ENCODE measurements around the gene METTL9.
"Not testable (repeated sequence)": the region's sequence is repeated elsewhere in the genome, so short reads cannot be mapped to it uniquely, and the experiment has no call there.

The METTL9 gene

DNA sequence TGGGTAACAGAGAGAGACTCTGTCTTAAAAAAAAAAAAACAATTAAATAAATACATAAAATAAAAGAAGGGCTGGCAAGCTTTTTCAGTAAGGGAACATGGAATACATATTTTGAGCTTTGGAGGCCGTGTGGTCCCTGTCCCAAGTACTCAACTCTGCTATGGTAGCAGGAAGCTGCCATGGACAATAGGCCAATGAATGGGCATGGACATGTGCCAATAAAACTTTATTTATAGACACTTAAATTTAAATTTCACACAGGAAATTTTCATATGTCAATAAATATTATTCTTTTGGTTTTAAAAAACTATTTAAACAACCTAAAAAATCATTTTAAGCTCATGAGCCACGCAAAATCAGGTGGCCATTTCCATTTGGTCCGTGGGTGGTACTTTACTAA, 68.2 kb downstream of the METTL9 start:
- no peak for DNase-seq

DNA sequence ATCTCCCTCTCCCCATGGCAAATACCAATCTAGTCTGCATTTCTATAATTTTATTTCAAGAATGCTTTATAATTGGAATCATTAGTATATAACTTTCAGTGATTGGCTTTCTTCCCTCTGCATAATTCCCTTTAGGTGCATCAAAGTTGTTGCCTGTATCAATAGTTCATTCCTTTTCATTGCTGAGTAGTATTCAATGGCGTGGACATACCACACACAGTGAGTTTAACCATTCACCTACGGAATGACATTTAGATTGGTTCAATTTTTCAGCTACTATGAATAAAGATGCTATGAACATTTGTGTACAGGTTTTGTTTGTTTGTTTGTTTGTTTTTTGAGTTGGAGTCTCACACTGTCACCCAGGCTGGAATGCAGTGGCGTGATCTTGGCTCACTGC, 74.1 kb downstream of the METTL9 start:
- no peak for DNase-seq

DNA sequence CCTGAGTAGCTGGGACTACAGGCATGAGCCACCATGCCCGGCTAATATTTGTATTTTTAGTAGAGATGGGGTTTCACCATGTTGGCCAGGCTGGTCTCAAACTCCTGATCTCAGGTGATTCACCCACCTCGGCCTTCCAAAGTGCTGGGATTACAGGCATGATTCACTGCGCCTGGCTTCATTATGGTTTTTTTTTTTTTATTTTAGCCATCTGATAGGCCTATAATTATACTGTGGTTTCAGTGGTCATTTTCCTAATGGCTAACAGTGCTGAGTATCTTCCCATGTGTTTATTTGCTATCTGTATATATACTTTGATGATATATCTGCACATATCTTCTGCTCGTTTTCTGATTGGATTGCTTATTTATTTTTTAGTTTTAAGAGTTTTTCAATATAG, 75.1 kb downstream of the METTL9 start:
- DNase-seq, result not testable (repeated sequence)

DNA sequence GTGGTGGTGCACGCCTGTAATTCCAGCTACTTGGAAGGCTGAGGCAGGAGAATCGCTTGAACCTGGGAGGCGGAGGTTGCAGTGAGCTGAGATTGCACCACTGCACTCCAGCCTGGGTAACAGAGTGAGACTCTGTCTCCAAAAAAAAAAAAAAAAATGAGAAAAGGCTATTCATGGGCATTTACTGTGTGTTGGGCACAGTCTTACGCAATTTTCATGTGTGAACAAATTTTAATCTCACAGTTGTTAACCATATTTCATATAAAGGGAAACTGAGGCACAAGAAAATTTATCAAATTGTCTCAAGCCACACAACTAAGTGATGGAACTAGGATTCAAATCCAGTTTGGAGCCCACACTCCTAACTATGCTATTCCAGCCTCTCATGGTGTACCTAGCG, 81.3 kb downstream of the METTL9 start:
- not testable (repeated sequence) for DNase-seq

DNA sequence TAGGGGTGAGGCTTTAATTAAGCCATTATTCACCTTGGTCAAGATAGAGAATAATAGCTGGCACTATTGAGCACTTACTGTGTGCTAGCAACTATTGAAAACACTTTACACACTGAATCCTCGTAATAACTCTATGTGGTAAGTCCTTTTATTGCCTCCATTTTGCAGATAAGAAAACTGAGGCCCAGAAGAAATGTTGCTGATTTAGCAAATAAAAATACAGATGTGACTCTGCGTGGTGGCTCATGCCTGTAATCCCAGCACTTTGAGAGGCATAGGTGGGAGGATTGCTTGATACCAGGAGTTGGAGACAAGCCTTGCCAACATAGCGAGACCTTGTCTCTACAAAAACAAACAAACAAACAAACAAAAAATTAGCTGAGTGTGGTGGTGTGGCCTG, 83.8 kb downstream of the METTL9 start:
- DNase-seq, result no peak

DNA sequence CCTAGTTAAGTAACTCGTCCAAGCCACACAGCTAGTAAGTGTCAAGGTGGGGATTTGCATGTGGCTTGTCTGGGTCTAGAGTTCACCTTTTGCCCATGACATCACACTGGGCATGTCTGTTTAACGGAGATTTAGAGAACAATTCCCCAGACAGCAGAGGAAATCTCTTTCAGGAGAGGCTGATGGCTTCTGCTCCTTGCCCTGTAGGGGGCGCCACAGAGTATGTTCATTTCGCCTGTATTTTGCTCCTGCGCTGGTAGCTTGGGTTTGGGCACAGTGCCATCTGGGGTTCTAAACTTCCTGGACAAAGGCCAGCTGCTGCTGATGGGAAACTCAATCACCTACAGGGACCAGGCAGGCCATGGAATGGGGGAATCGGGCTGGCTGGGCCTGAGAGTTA, 84.8 kb downstream of the METTL9 start:
- no peak for DNase-seq

DNA sequence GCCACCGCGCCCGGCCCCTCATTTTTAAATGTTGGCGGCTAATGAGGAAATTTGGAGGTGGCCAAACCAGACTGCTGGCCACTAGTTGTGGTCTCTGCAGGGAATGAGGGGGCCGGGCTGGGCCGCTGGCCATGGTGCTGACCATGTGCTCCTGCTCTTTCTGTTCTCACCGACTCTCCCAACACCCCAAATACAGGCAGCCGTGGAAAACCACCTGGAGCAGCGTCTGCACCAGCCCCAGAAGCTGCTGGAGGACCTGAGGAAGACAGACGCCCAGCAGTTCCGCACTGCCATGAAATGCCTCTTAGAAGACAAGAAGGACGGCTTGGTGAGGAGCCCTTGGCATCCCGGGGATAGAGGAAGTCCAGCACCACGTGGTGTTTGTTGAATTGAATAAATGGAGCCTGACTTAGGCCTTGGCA, 85.7 kb downstream of the METTL9 start:
- DNase-seq, result no peak

DNA sequence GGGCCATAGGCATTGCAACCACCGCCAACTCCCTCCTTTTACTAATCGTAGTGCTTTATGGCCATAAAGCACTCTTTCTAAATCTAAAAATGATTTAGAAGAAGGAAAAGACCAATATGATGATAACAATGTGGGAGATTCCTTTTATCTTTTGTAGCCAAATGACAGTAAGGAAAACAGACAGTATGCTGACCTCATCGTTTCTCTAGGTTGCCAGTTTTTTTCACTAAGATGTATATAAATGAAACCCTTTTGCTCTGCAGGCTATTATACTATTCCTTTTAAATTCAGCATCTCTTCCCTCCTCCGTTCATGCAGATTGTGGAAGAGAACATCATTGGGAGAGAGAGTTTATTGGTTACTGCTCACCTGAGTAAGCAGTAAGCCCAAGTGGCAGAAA, 89.7 kb downstream of the METTL9 start:
- DNase-seq, result no peak

DNA sequence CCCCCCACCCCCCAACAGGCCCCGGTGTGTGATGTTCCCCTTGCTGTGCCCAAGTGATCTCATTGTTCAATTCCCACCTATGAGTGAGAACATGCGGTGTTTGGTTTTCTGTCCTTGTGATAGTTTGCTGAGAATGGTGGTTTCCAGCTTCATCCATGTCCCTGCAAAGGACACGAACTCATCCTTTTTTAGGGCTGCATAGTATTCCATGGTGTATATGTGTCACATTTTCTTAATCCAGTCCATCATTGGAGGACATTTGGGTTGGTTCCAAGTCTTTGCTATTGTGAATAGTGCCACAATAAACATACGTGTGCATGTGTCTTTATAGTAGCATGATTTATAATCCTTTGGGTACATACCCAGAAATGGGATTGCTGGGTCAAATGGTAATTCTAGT, 91.6 kb downstream of the METTL9 start:
- DNase-seq, result not testable (repeated sequence)

DNA sequence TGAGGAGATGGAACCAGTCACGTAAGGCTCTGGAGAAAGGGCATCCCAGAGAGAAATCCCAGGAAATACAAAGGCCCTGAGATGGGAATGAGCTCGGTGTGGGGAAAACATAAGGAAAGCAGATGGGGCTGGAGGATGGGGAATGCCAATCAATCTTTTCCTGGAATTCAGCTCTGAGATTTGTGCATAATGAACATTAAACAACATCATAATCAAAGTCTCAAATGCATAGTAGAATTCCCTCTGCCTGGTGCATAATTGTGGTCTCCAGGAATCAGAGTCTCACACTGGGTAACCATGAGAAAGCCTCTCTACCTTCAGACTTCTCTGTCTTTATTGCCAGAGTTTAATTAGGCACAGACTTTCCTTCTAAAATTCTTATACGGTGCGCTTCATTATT, 95.2 kb downstream of the METTL9 start:
- DNase-seq, result no peak

DNA sequence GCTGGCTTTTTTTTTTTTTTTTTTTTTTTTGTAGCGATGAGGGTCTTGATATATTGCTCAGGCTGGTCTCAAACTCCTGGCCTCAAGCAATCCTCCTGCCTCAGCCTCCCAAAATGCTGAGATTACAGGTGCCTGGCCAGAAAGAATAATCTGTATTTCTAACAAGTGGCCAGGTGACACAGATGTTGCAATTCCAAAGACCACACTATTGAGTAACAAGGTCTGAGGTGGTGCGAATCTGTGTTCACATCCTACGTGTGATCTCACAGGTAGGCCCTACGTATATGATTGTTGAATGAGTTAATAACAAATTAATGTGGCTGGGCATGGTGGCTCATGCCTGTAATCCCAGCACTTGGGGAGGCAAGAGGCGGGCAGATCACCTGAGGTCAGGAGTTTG, 97.7 kb downstream of the METTL9 start:
- DNase-seq, result no peak

DNA sequence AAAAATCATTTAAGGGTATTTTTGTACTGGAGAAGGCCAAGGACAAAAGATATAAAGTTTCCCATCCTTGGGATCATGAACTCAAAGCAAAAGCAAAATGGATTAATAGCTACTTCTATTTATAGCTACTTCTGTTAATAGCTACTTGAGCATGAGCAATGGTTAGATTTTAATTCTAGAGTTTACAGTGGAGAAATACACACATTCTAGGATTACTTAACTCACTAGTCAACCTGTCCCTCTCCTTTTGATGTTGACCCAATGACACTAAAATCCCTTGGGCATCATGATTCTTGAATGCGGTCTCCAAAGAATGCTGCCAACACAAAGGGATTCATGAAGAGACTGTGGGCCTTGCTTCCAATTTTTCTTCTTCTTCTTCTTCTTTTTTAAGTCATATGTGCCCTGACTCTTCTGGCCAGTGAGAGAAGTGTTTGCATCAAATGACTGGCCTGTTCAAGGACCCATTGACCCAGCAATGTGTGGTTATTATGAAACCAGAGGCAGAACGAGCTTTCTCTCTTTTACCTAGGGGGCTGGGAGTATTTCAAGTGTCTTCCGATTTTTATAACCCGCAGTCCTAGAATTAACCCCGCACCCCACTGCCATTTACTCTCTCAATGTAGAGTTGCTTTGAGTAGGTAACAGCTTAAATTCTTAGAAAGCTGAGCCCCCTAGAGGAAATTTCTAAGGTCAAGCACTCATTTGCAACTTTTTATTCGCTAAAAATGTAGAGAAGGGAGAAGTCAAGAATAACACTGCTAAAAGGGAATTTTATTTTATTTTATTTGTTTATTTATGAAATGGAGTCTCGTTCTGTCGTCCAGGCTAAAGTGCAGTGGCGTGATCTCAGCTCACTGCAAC, 99.0 kb downstream of the METTL9 start:
- DNase-seq, result no peak

DNA sequence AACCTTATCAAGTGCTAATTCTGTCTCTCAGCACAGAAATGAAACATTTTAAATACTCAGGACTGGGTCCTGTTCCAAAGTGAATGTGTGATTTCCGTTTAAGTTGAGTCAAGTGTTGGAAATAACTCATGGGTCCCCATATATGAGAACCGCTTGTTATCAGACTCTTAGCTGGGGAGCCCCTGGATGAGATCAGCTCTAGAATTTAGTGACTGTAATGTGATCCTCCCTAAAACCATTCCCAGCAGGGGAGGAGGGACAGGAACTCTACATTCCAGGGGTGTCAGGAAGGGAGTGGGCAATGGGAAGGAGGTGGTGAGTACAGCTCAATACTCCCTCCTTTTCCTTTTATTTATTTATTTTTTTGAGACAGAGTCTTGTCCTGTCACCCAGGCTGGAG, 101.9 kb downstream of the METTL9 start:
- DNase-seq, result no peak

DNA sequence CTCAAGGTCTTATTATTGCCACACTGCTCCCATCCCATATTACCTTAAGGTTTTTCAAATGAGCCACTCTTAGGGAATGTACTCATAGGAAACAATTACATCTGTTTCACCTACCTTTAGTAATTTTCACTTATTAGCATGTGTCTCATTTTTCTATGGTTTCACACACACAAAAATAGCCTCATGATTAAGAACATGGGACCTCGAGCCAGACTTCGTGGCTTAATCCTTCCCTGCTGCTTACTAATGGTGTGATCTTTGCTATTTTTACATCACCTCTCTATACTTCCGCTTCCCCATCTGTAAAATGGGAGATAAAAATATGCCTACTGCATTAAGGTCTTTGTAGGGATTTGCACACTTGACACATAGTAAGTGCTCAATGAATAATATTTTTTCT, 102.9 kb downstream of the METTL9 start:
- DNase-seq, result no peak

DNA sequence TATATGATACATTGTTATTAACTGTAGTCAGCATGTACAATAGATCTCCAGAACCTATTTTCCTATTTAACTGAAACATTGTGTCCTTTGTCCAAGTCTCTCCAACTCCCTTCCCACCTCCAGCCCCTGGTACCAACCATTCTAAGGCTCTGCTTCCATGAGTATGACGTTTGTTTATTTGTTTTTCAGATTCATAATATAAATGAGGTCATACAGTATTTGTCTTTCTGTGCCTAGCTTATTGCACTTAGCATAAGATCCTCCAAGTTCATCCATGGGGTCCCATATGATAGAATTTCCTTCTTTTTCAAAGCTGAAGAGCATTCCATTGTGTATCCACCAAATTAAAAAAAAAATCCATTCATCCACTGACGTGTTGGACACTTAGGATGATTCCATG, 103.8 kb downstream of the METTL9 start:
- no peak for DNase-seq

DNA sequence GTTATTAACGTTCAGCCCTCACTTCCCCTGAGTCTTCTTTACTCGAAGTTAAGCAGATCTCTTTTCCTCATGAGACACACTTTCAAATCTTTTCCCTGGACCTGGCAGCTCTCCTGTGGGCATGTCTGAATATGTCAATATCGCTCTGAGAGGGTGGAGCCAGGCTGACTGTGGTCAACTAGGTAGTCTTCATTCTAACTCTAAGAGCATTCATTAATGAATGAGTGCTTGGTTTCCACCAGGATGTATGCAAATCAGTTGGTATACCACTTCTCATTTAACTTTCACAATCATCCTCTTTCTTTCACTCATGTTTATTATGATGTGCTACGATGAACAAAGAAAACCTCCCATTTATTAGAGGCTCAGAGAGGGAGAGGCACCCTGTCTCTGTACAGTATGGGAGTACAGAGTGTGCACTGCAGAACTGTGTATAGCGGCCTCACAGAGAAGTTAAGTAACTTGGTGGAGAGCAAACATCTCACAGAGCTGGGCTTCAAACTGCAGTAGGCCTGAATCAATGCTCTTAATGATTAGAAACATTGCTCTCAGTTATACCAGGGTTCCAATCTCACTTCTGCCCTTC, 104.3 kb downstream of the METTL9 start:
- DNase-seq, result no peak

DNA sequence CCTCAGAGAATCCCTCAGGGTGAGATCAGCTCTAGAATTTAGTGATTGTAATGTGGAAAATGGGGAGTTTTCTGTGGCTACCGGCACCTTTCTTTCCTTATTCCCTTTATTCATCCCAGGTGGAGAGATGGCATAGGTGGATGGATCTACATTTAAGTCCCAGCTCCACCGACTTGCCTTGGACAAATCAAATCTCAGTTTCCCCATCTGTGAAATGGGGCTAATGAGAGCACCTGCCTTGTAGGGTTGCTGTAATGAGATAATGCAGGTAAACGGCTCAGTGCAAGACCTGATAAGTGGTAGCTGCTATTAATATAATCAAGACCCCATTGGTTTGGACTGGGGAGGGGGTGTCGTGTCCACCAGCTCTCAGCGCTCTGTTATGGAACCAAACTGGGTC, 104.9 kb downstream of the METTL9 start:
- no peak for DNase-seq

DNA sequence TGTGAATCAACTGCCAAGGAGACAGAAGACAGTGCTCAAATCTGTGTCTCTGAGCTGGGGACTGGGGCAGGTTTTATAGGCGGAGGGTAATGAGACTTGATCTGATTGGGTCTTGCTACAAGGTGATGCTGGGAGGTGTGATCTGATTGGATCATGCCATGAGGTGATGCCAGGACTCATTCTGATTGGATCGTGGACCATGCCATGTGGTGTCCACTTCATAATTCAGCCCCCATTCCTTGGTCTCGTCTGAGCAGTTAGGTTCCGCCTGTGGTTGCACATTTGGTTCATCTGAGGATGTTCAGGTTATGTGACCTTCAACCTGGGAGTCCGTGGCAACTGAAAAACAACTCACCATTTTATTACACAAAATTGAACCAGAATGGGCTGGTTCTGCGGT, 105.4 kb downstream of the METTL9 start:
- DNase-seq, result no peak

Measured in KG1 (cell line).